ENCODE data around the gene DNAH7. TPM values are rescaled to one million over a fixed set of nuclear protein-coding genes. Genes with fewer than 3 reads are reported as not detected.

Gene DNAH7
- total RNA-seq, 2 donors from 2014 or later = 3.4 to 10.1 TPM

GRCh38 chr2:195850764-195851163 lies 217.9 kb downstream of the DNAH7 start:
- 82% methylated on average over 3 of the region's 3 CpGs for WGBS

GRCh38 chr2:195848119-195848899 lies 220.3 kb downstream of the DNAH7 start:
- H3K27me3 ChIP-seq (replicated peaks; ENCODE audit: insufficient read depth) = no peaks in the 10 kb centered on the region
- intact Hi-C loops (cut with DNase I) = no loop called here
- no peak overlapping the region for H3K27ac ChIP-seq
- 93% methylated on average over 4 of the region's 4 CpGs for WGBS
- no peak overlapping the region for H3K4me3 ChIP-seq
- no peak for DNase-seq (ENCODE audit: low spot score)
- no peaks in the 10 kb centered on the region for H3K36me3 ChIP-seq
- H3K4me1 ChIP-seq (replicated peaks) = no peaks in the 10 kb centered on the region
- no peak for TF ChIP-seq CTCF (IDR thresholded peaks at IDR 0.05)
- no peak for TF ChIP-seq POLR2A (IDR thresholded peaks at IDR 0.05)
- TF ChIP-seq POLR2AphosphoS5 (IDR thresholded peaks at IDR 0.05) = no peak
- no peaks in the 10 kb centered on the region for H3K9me3 ChIP-seq

More at GRCh38 chr2:195850764-195851163, 217.9 kb downstream of the DNAH7 start:
- Histone ChIP-seq H3K9me3 (no peaks in the 10 kb centered on the region), H3K27me3 (replicated peaks; ENCODE audit: insufficient read depth) (no peaks in the 10 kb centered on the region), H3K27ac (no peak overlapping the region), H3K4me1 (replicated peaks) (no peaks in the 10 kb centered on the region), H3K36me3 (no peaks in the 10 kb centered on the region), H3K4me3 (no peak overlapping the region)
- DNase-seq (ENCODE audit: low spot score) = no peak
- TF ChIP-seq POLR2A (IDR thresholded peaks at IDR 0.05) (no peak), CTCF (IDR thresholded peaks at IDR 0.05) (no peak), POLR2AphosphoS5 (IDR thresholded peaks at IDR 0.05) (no peak)
- intact Hi-C loops (cut with DNase I) = no loop called here

- intact Hi-C loops (cut with DNase I) = no loop called here
- no peaks in the 10 kb centered on the region for H3K4me1 ChIP-seq (replicated peaks)
- DNase-seq (ENCODE audit: low spot score) = no peak
- no peaks in the 10 kb centered on the region for H3K36me3 ChIP-seq
- no peak for TF ChIP-seq POLR2AphosphoS5 (IDR thresholded peaks at IDR 0.05)
- TF ChIP-seq POLR2A (IDR thresholded peaks at IDR 0.05) = no peak
- TF ChIP-seq CTCF (IDR thresholded peaks at IDR 0.05) = no peak
- no peaks in the 10 kb centered on the region for H3K27me3 ChIP-seq (replicated peaks; ENCODE audit: insufficient read depth)
- H3K27ac ChIP-seq = no peak overlapping the region
- WGBS = 84% methylated on average over 3 of the region's 3 CpGs
- no peaks in the 10 kb centered on the region for H3K9me3 ChIP-seq
- no peak overlapping the region for H3K4me3 ChIP-seq
These were observed 225.7 kb downstream of the DNAH7 start for GRCh38 chr2:195842932-195843331.

- 82% methylated on average over 1 of the region's 1 CpG for WGBS
- Histone ChIP-seq H3K27me3 (replicated peaks; ENCODE audit: insufficient read depth) (no peaks in the 10 kb centered on the region), H3K9me3 (no peaks in the 10 kb centered on the region), H3K36me3 (no peaks in the 10 kb centered on the region), H3K4me1 (replicated peaks) (no peaks in the 10 kb centered on the region), H3K27ac (no peak overlapping the region), H3K4me3 (no peak overlapping the region)
- no peak for DNase-seq (ENCODE audit: low spot score)
- intact Hi-C loops (cut with DNase I) = no loop called here
- no peak for TF ChIP-seq POLR2A (IDR thresholded peaks at IDR 0.05)
- TF ChIP-seq POLR2AphosphoS5 (IDR thresholded peaks at IDR 0.05) = no peak
- TF ChIP-seq CTCF (IDR thresholded peaks at IDR 0.05) = no peak
These were observed 230.6 kb downstream of the DNAH7 start for GRCh38 chr2:195838002-195838401.

GRCh38 chr2:195836002-195836401 lies 232.6 kb downstream of the DNAH7 start:
- 100% methylated on average over 2 of the region's 2 CpGs for WGBS
- H3K4me3 ChIP-seq = no peak overlapping the region
- no peak overlapping the region for H3K27ac ChIP-seq
- H3K36me3 ChIP-seq = no peaks in the 10 kb centered on the region
- no peaks in the 10 kb centered on the region for H3K4me1 ChIP-seq (replicated peaks)
- no peak for DNase-seq (ENCODE audit: low spot score)
- H3K9me3 ChIP-seq = no peaks in the 10 kb centered on the region
- intact Hi-C loops (cut with DNase I) = no loop called here
- H3K27me3 ChIP-seq (replicated peaks; ENCODE audit: insufficient read depth) = no peaks in the 10 kb centered on the region
- no peak for TF ChIP-seq POLR2AphosphoS5 (IDR thresholded peaks at IDR 0.05)
- no peak for TF ChIP-seq POLR2A (IDR thresholded peaks at IDR 0.05)
- TF ChIP-seq CTCF (IDR thresholded peaks at IDR 0.05) = no peak
